NCI-H510A treated with DMSO at 0.1 percent for 48 hours (cell line): ENCODE data around the gene RARB.

Experiments used
- DNase-seq: peaks from one replicate; lab custom pipeline; 2025; lab: John Stamatoyannopoulos, UW

Gene RARB

GRCh38 chr3:25578059-25578458 is 150.0 kb downstream of the RARB start:
- no peak for DNase-seq

GRCh38 chr3:25580534-25580933 is 152.5 kb downstream of the RARB start:
- no peak for DNase-seq

GRCh38 chr3:25581335-25581734 is 153.3 kb downstream of the RARB start:
- DNase-seq, result no peak

- no peak for DNase-seq
Observed at GRCh38 chr3:25581823-25582222, 153.8 kb downstream of the RARB start.

- no peak for DNase-seq
Observed at GRCh38 chr3:25582242-25582641, 154.2 kb downstream of the RARB start.

- no peak for DNase-seq
Observed at GRCh38 chr3:25583343-25583742, 155.3 kb downstream of the RARB start.

- DNase-seq, result no peak
Observed at GRCh38 chr3:25584011-25584789, 156.1 kb downstream of the RARB start.

GRCh38 chr3:25585361-25586166 is 157.5 kb downstream of the RARB start:
- no peak for DNase-seq

- no peak for DNase-seq
Observed at GRCh38 chr3:25586167-25586505, 158.1 kb downstream of the RARB start.

GRCh38 chr3:25586553-25586952 is 158.5 kb downstream of the RARB start:
- no peak for DNase-seq

- DNase-seq, result no peak
Observed at GRCh38 chr3:25587094-25587493, 159.0 kb downstream of the RARB start.

- DNase-seq, result no peak
Observed at GRCh38 chr3:25587526-25587925, 159.5 kb downstream of the RARB start.

- DNase-seq, result no peak
Observed at GRCh38 chr3:25587975-25588374, 159.9 kb downstream of the RARB start.

GRCh38 chr3:25588441-25589103 is 160.5 kb downstream of the RARB start:
- DNase-seq, result no peak

GRCh38 chr3:25589104-25589782 is 161.2 kb downstream of the RARB start:
- no peak for DNase-seq

GRCh38 chr3:25589783-25590258 is 161.8 kb downstream of the RARB start:
- no peak for DNase-seq

GRCh38 chr3:25592510-25592968 is 164.5 kb downstream of the RARB start:
- no peak for DNase-seq

- no peak for DNase-seq
Observed at GRCh38 chr3:25593001-25593400, 164.9 kb downstream of the RARB start.

- DNase-seq, result no peak
Observed at GRCh38 chr3:25594007-25594502, 166.0 kb downstream of the RARB start.

- no peak for DNase-seq
Observed at GRCh38 chr3:25597535-25598101, 169.6 kb downstream of the RARB start.

GRCh38 chr3:25603703-25604102 is 175.6 kb downstream of the RARB start:
- DNase-seq, result no peak
